ENCODE data around the gene CLDN19.
"Not testable (repeated sequence)": the region's sequence is repeated elsewhere in the genome, so short reads cannot be mapped to it uniquely, and the experiment has no call there.

CLDN19 gene

GRCh38 chr1:42731585-42731984 lies 8.5 kb downstream of the CLDN19 start:
- TF ChIP-seq CTCF (IDR thresholded peaks at IDR 0.05; ENCODE audit: poor library complexity, severe bottlenecking): no peak
- DNase-seq (ENCODE audit: low spot score): no peak
- Histone ChIP-seq H3K36me3 (ENCODE audit: low read depth) (no peaks in the 10 kb centered on the region), H3K9me3 (ENCODE audit: severe bottlenecking) (no peaks in the 10 kb centered on the region), H3K27ac (ENCODE audit: poor library complexity, severe bottlenecking) (no peak overlapping the region), H3K27me3 (ENCODE audit: insufficient read depth, poor library complexity, severe bottlenecking) (no peaks in the 10 kb centered on the region), H3K4me1 (ENCODE audit: insufficient read depth, poor library complexity, severe bottlenecking) (no peaks in the 10 kb centered on the region), H3K4me3 (ENCODE audit: severe bottlenecking) (no peak overlapping the region)
- ATAC-seq (ENCODE audit: low read depth): no peak

- H3K27me3 ChIP-seq (ENCODE audit: insufficient read depth, poor library complexity, severe bottlenecking): no peaks in the 10 kb centered on the region
- no peaks in the 10 kb centered on the region for H3K4me1 ChIP-seq (ENCODE audit: insufficient read depth, poor library complexity, severe bottlenecking)
- H3K9me3 ChIP-seq (ENCODE audit: severe bottlenecking): no peaks in the 10 kb centered on the region
- no peak for DNase-seq (ENCODE audit: low spot score)
- no peak overlapping the region for H3K27ac ChIP-seq (ENCODE audit: poor library complexity, severe bottlenecking)
- TF ChIP-seq CTCF (IDR thresholded peaks at IDR 0.05; ENCODE audit: poor library complexity, severe bottlenecking): peak; percentile 35
- no peak for ATAC-seq (ENCODE audit: low read depth)
- no peak overlapping the region for H3K4me3 ChIP-seq (ENCODE audit: severe bottlenecking)
- no peaks in the 10 kb centered on the region for H3K36me3 ChIP-seq (ENCODE audit: low read depth)
These were observed 9.0 kb downstream of the CLDN19 start for GRCh38 chr1:42730988-42731387.

GRCh38 chr1:42730002-42730401 lies 10.0 kb downstream of the CLDN19 start:
- H3K4me1 ChIP-seq (ENCODE audit: insufficient read depth, poor library complexity, severe bottlenecking): no peaks in the 10 kb centered on the region
- DNase-seq (ENCODE audit: low spot score) (no peak), ATAC-seq (ENCODE audit: low read depth) (no peak)
- no peak overlapping the region for H3K4me3 ChIP-seq (ENCODE audit: severe bottlenecking)
- H3K36me3 ChIP-seq (ENCODE audit: low read depth): no peaks in the 10 kb centered on the region
- no peaks in the 10 kb centered on the region for H3K27me3 ChIP-seq (ENCODE audit: insufficient read depth, poor library complexity, severe bottlenecking)
- no peaks in the 10 kb centered on the region for H3K9me3 ChIP-seq (ENCODE audit: severe bottlenecking)
- no peak for TF ChIP-seq CTCF (IDR thresholded peaks at IDR 0.05; ENCODE audit: poor library complexity, severe bottlenecking)
- H3K27ac ChIP-seq (ENCODE audit: poor library complexity, severe bottlenecking): no peak overlapping the region

GRCh38 chr1:42725820-42726219 lies 14.2 kb downstream of the CLDN19 start:
- not testable (repeated sequence) for H3K36me3 ChIP-seq (ENCODE audit: low read depth); H3K4me3 ChIP-seq (ENCODE audit: severe bottlenecking); DNase-seq (ENCODE audit: low spot score); H3K27ac ChIP-seq (ENCODE audit: poor library complexity, severe bottlenecking); H3K4me1 ChIP-seq (ENCODE audit: insufficient read depth, poor library complexity, severe bottlenecking); ATAC-seq (ENCODE audit: low read depth); H3K27me3 ChIP-seq (ENCODE audit: insufficient read depth, poor library complexity, severe bottlenecking); H3K9me3 ChIP-seq (ENCODE audit: severe bottlenecking)

GRCh38 chr1:42723511-42723910 lies 16.5 kb downstream of the CLDN19 start:
- no peak for DNase-seq (ENCODE audit: low spot score)
- H3K27ac ChIP-seq (ENCODE audit: poor library complexity, severe bottlenecking): no peak overlapping the region
- H3K27me3 ChIP-seq (ENCODE audit: insufficient read depth, poor library complexity, severe bottlenecking): no peaks in the 10 kb centered on the region
- TF ChIP-seq CTCF (IDR thresholded peaks at IDR 0.05; ENCODE audit: poor library complexity, severe bottlenecking): no peak
- no peaks in the 10 kb centered on the region for H3K9me3 ChIP-seq (ENCODE audit: severe bottlenecking)
- ATAC-seq (ENCODE audit: low read depth): no peak
- no peaks in the 10 kb centered on the region for H3K4me1 ChIP-seq (ENCODE audit: insufficient read depth, poor library complexity, severe bottlenecking)
- no peaks in the 10 kb centered on the region for H3K36me3 ChIP-seq (ENCODE audit: low read depth)
- no peak overlapping the region for H3K4me3 ChIP-seq (ENCODE audit: severe bottlenecking)

GRCh38 chr1:42722403-42722802 lies 17.6 kb downstream of the CLDN19 start:
- not testable (repeated sequence) for H3K4me3 ChIP-seq (ENCODE audit: severe bottlenecking); H3K4me1 ChIP-seq (ENCODE audit: insufficient read depth, poor library complexity, severe bottlenecking); H3K36me3 ChIP-seq (ENCODE audit: low read depth); H3K27ac ChIP-seq (ENCODE audit: poor library complexity, severe bottlenecking); DNase-seq (ENCODE audit: low spot score); H3K9me3 ChIP-seq (ENCODE audit: severe bottlenecking); ATAC-seq (ENCODE audit: low read depth); H3K27me3 ChIP-seq (ENCODE audit: insufficient read depth, poor library complexity, severe bottlenecking)
